NT2/D1 (cell line): ENCODE measurements around the gene CH25H.

Source experiments
- YY1 ChIP-seq: IDR thresholded peaks from 2 replicates; pipeline ENCODE4 v1.6.1; 2011; ENCODE audit not compliant: insufficient read length, insufficient read depth
- ZNF274 ChIP-seq: IDR thresholded peaks from 2 replicates; pipeline ENCODE4 v1.6.1; 2011; ENCODE audit warnings: mild to moderate bottlenecking, low read depth, low read length

DNA sequence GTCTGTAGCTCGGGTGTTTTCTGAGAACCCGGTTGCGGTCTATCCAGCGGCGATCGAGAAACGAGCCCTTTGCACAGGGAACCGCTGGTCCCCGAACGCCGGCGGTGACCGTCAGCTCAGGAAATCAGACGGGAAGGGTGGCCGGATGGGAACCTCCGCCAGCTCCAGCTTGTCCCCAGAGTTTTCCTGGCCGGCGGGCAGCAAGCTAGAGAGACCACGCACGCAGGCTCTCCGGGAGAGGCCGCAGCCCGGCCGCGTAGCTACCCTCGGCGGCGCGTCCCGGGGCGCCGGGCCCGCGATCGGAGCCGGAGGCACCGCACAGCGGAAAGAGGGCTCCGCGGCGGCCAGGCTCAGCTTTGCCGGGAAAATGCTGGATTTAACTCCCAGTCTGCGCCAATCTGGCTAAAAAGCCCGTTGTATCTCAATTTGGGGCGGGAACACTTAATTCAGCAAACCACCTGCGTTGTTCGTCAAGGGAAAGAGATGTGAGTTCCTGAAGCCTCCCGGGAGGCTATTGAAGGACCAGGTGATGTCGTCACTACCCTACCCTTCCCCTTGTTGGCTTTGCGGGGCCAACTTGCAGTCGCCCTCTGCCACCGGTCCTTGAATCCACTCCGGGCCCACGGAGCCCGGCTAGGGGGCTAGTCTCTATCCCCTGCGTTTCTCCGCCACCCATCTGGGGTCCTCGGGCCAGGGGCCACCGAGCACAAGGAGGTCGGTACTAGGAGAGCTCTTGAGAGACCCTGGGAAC is 859 bp upstream of the CH25H start:
- TF ChIP-seq ZNF274 (no peak), YY1 (no peak)
